Endothelial cell of umbilical vein (primary cell): ENCODE measurements around the gene TMEM213.

ENCODE experiments used
- CTCF ChIP-seq, 2 donors: IDR thresholded peaks; 1 replicate in 1 of 2; 2 replicates in 1 of 2; pipeline ENCODE4 v1.5.1; 2011; ENCODE audit warnings: low read length in 2 of 2, mild to moderate bottlenecking in 2 of 2, moderate library complexity in 2 of 2, control low read depth in 1 of 2, inconsistent platforms in 1 of 2, low read depth in 1 of 2; ENCODE audit not compliant: insufficient read depth in 1 of 2; ENCODE audit errors: extremely low read depth in 1 of 2
- FOS ChIP-seq: IDR thresholded peaks from 2 replicates; pipeline ENCODE4 v1.6.1; 2011; ENCODE audit warnings: mild to moderate bottlenecking, low read length, moderate library complexity, borderline replicate concordance; ENCODE audit not compliant: insufficient read depth
- POLR2AphosphoS5 ChIP-seq: IDR thresholded peaks from 2 replicates; pipeline ENCODE4 v1.6.1; 2012; ENCODE audit warnings: low read depth, mild to moderate bottlenecking, control low read depth, low read length, moderate library complexity; ENCODE audit not compliant: insufficient read depth

DNA sequence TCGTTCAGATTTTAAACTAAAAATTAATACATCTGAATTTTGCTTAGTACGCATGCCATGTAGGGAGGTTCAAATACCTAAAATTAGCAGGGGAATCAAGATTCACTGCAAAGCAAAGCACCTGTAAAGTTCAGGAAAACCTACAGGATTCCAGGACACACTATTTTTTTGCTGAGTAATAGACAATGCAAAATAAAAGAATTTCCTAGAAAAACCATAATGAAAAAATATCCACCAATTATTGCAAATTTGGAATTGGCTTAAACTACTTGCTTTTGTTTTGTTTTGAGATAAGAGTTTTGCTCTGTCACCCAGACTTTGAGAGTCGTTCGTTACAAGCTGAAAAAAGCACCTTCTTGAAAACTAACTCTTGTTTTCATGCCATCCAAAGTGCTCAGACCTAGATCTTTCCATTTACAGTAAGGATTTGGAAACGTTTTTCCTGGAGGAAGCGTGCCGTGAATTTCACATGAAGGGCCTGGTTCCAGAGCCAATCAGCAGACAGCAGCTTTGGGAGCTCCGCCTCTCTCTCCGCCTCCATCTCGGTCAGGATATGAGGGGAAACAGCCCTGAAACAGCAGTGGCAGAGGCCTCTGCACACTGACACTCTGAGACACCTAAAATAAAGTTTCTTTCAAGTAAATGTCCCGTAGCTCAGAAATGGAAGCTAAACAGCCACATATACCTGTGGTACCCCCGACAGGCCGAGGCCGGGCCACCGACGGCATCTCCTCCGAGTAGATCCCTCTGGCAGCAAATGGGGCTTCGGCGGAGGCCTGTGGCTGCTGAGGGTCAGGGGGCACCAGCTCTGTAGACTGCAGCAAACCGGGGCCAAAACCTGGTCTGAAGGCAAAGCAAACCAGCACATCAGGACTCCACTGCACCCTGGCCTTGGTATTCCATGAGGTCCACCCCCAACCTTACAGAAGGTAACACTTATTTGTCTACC, 46.1 kb downstream of the TMEM213 start:
- TF ChIP-seq CTCF (IDR thresholded peaks at IDR 0.05; ENCODE audit: extremely low read depth in 1 of 2, insufficient read depth in 1 of 2, low read depth in 1 of 2, low read length in 2 of 2) (no peak), FOS (no peak), POLR2AphosphoS5 (no peak)
